ENCODE data around the gene STPG2.
"Not testable (repeated sequence)": the region's sequence is repeated elsewhere in the genome, so short reads cannot be mapped to it uniquely, and the experiment has no call there.

STPG2 gene

GRCh38 chr4:97942951-97943350 is 200.3 kb downstream of the STPG2 start:
- no peak for DNase-seq (ENCODE audit: low spot score)

- DNase-seq (ENCODE audit: low spot score), result peak; percentile 75
These were observed 201.1 kb downstream of the STPG2 start for GRCh38 chr4:97942137-97942536.

- no peak for DNase-seq (ENCODE audit: low spot score)
These were observed 205.1 kb downstream of the STPG2 start for GRCh38 chr4:97938141-97938540.

- DNase-seq (ENCODE audit: low spot score), result no peak
These were observed 218.8 kb downstream of the STPG2 start for GRCh38 chr4:97924341-97924958.

GRCh38 chr4:97923096-97923495 is 220.2 kb downstream of the STPG2 start:
- DNase-seq (ENCODE audit: low spot score), result no peak

- no peak for DNase-seq (ENCODE audit: low spot score)
These were observed 226.2 kb downstream of the STPG2 start for GRCh38 chr4:97917115-97917514.

- no peak for DNase-seq (ENCODE audit: low spot score)
These were observed 231.1 kb downstream of the STPG2 start for GRCh38 chr4:97912156-97912555.

GRCh38 chr4:97911236-97911906 is 231.9 kb downstream of the STPG2 start:
- no peak for DNase-seq (ENCODE audit: low spot score)

GRCh38 chr4:97910005-97910404 is 233.3 kb downstream of the STPG2 start:
- no peak for DNase-seq (ENCODE audit: low spot score)

- not testable (repeated sequence) for DNase-seq (ENCODE audit: low spot score)
These were observed 239.7 kb downstream of the STPG2 start for GRCh38 chr4:97903436-97904189.

GRCh38 chr4:97900229-97900628 is 243.0 kb downstream of the STPG2 start:
- DNase-seq (ENCODE audit: low spot score), result no peak

- no peak for DNase-seq (ENCODE audit: low spot score)
These were observed 250.5 kb downstream of the STPG2 start for GRCh38 chr4:97892592-97893266.

- no peak for DNase-seq (ENCODE audit: low spot score)
These were observed 263.3 kb downstream of the STPG2 start for GRCh38 chr4:97879942-97880341.

- DNase-seq (ENCODE audit: low spot score), result no peak
These were observed 275.2 kb downstream of the STPG2 start for GRCh38 chr4:97868097-97868496.

GRCh38 chr4:97867557-97868091 is 275.7 kb downstream of the STPG2 start:
- DNase-seq (ENCODE audit: low spot score), result no peak

- DNase-seq (ENCODE audit: low spot score), result no peak
These were observed 276.3 kb downstream of the STPG2 start for GRCh38 chr4:97866821-97867556.

GRCh38 chr4:97851115-97851514 is 292.2 kb downstream of the STPG2 start:
- DNase-seq (ENCODE audit: low spot score), result no peak

GRCh38 chr4:97845758-97846157 is 297.5 kb downstream of the STPG2 start:
- no peak for DNase-seq (ENCODE audit: low spot score)

- no peak for DNase-seq (ENCODE audit: low spot score)
These were observed 301.8 kb downstream of the STPG2 start for GRCh38 chr4:97841512-97841911.

GRCh38 chr4:97836662-97837061 is 306.6 kb downstream of the STPG2 start:
- no peak for DNase-seq (ENCODE audit: low spot score)

- DNase-seq (ENCODE audit: low spot score), result no peak
These were observed 314.6 kb downstream of the STPG2 start for GRCh38 chr4:97828646-97829045.

GRCh38 chr4:97819294-97819693 is 324.0 kb downstream of the STPG2 start:
- DNase-seq (ENCODE audit: low spot score), result peak; percentile 50

Data from kidney capillary endothelial cell (primary cell).